B cell (primary cell): ENCODE measurements around the gene PARN. TPM values are rescaled to one million over a fixed set of nuclear protein-coding genes. Genes with fewer than 3 reads are reported as not detected.

Experiments used
- ATAC-seq: fragments of 200-7000 bp; cut with Tn5 transposase; one replicate; pipeline ENCODE4 v1.10.0; 2021; ENCODE audit warnings: low read depth, mild to moderate bottlenecking, moderate number of reproducible peaks, moderate library complexity
- CTCF ChIA-PET: fragments of 350-600 bp; sonication (Branson Sonifier 250); formaldehyde crosslinking; loops from one replicate; lab custom pipeline; 2021; ENCODE audit warnings: antibody characterized with exemption, inconsistent platforms; lab: Charles Lee
- POLR2A ChIA-PET: fragments of 350-600 bp; sonication (Branson Sonifier 250); formaldehyde crosslinking; loops from one replicate; lab custom pipeline; 2021; ENCODE audit warnings: antibody characterized with exemption; lab: Charles Lee
- DNase-seq: peaks from one replicate; pipeline ENCODE4 v3.0.0; 2013
- H2AFZ ChIP-seq: 2 replicates; pipeline ENCODE4 v1.6.1; 2012; ENCODE audit warnings: mild to moderate bottlenecking, low read depth, low read length; ENCODE audit not compliant: insufficient read depth, poor library complexity, severe bottlenecking
- H3K27ac ChIP-seq, 2 donors: 1 replicate in 1 of 2; 2 replicates in 1 of 2; pipeline ENCODE4 v1.5.1; 2012 to 2013; ENCODE audit warnings: low read length in 2 of 2, mild to moderate bottlenecking in 2 of 2, moderate library complexity in 1 of 2
- H3K27me3 ChIP-seq, 4 experiments: fragments of 200-600 bp in 1 of 4; sonication (generic) in 1 of 4; replicated peaks in 1 of 4; 1 replicate in 2 of 4; 2 replicates in 2 of 4; pipeline versions ENCODE4 v1.6.1 to v1.7.0; 2013 to 2016; ENCODE audit warnings: low read length in 3 of 4, mild to moderate bottlenecking in 2 of 4, mixed read lengths in 1 of 4, moderate library complexity in 1 of 4; ENCODE audit not compliant: insufficient read depth in 4 of 4, control insufficient read depth in 3 of 4; ENCODE audit errors: control extremely low read depth in 1 of 4
- H3K36me3 ChIP-seq, 2 experiments: replicated peaks in 1 of 2; 1 replicate in 1 of 2; 2 replicates in 1 of 2; pipeline versions ENCODE4 v1.6.1 to v1.7.1; 2013; ENCODE audit warnings: low read length in 1 of 2; ENCODE audit not compliant: insufficient read depth in 2 of 2, control insufficient read depth in 1 of 2; ENCODE audit errors: control extremely low read depth in 1 of 2, extremely low read depth in 1 of 2
- H3K4me1 ChIP-seq, 2 donors: fragments of 200-600 bp in 1 of 2; sonication (generic) in 1 of 2; 1 replicate in 1 of 2; 2 replicates in 1 of 2; pipeline versions ENCODE4 v1.5.1 to v1.6.1; 2013 to 2017; ENCODE audit warnings: low read length in 2 of 2; ENCODE audit not compliant: control insufficient read depth in 2 of 2, insufficient read depth in 2 of 2
- H3K4me2 ChIP-seq: replicated peaks from 2 replicates; pipeline ENCODE3; 2012; ENCODE audit warnings: mild to moderate bottlenecking, low read depth, low read length; ENCODE audit not compliant: poor library complexity, severe bottlenecking
- H3K4me3 ChIP-seq, 5 experiments: fragments of 200-600 bp in 1 of 5; sonication (generic) in 1 of 5; 1 replicate in 3 of 5; 2 replicates in 2 of 5; pipeline versions ENCODE4 v1.5.1 to v1.7.0; 2011 to 2016; ENCODE audit warnings: low read length in 4 of 5, mild to moderate bottlenecking in 4 of 5, low read depth in 2 of 5, control low read depth in 1 of 5, moderate library complexity in 1 of 5; ENCODE audit not compliant: insufficient read depth in 1 of 5; ENCODE audit errors: control extremely low read depth in 1 of 5, extremely low read depth in 1 of 5
- H3K79me2 ChIP-seq: fragments of 200-600 bp; sonication (generic); one replicate; pipeline ENCODE4 v1.6.0; 2016; ENCODE audit warnings: low read length; ENCODE audit not compliant: control insufficient read depth, insufficient read depth
- H3K9ac ChIP-seq: fragments of 200-600 bp; sonication (generic); 2 replicates; pipeline ENCODE4 v1.6.1; 2017; ENCODE audit warnings: mild to moderate bottlenecking, low read length, moderate library complexity
- H3K9me3 ChIP-seq, 3 donors: one replicate each; pipeline versions ENCODE4 v1.6.1 to v1.7.1; 2013; ENCODE audit warnings: low read length in 2 of 3; ENCODE audit not compliant: control insufficient read depth in 2 of 3, insufficient read depth in 1 of 3; ENCODE audit errors: control extremely low read depth in 1 of 3
- H4K20me1 ChIP-seq: 2 replicates; pipeline ENCODE4 v1.6.0; 2012; ENCODE audit warnings: mild to moderate bottlenecking, low read length; ENCODE audit not compliant: insufficient read depth, control insufficient read depth, poor library complexity, severe bottlenecking
- H3K27ac Mint-ChIP-seq: one replicate; pipeline ENCODE4 v1.8.0; 2021; ENCODE audit warnings: mixed read lengths
- H3K27me3 Mint-ChIP-seq: one replicate; pipeline ENCODE4 v1.8.0; 2021; ENCODE audit warnings: mixed read lengths
- H3K4me1 Mint-ChIP-seq: one replicate; pipeline ENCODE4 v1.8.0; 2021; ENCODE audit warnings: mixed read lengths
- H3K4me3 Mint-ChIP-seq: one replicate; pipeline ENCODE4 v1.8.0; 2021; ENCODE audit warnings: mixed read lengths
- H3K9me3 Mint-ChIP-seq: one replicate; pipeline ENCODE4 v1.8.0; 2022; ENCODE audit warnings: mixed read lengths; ENCODE audit not compliant: insufficient read depth
- EZH2 ChIP-seq: IDR thresholded peaks from 2 replicates; pipeline ENCODE4 v1.6.1; 2012; ENCODE audit warnings: borderline replicate concordance, low read depth, mild to moderate bottlenecking, moderate library complexity, low read length; ENCODE audit not compliant: insufficient read depth, poor library complexity, severe bottlenecking
- whole genome bisulfite sequencing: methylation state at CpG from one replicate; pipeline ENCODE4 v1.1.5; 2013; ENCODE audit warnings: missing lambda C conversion rate; ENCODE audit not compliant: insufficient coverage; 5-methylcytosine and 5-hydroxymethylcytosine counted together
- intact Hi-C: fragments of 100-400 bp; cut with micrococcal nuclease; formaldehyde crosslinking; loops from one replicate; pipeline ENCODE4 v1.10.0; 2022
- polyA plus RNA-seq: library from polyadenylated mRNA; depleted of rRNA; stranded (reverse); fragments of >200 nt; gene quantifications from 2 replicates; pipeline ENCODE4 v1.2.3, GENCODE V29; 2012
- total RNA-seq, 2 donors: library from RNA; stranded (reverse); fragments of 120-200 nt in 1 of 2; gene quantifications; 1 replicate in 1 of 2; 2 replicates in 1 of 2; pipeline versions ENCODE4 v1.2.3 to v1.2.4, GENCODE V29; 2013 to 2022
- TF ChIP-seq, protein P1 (sequence below): fragments of 200-600 bp; IDR thresholded peaks from one replicate; pipeline ENCODE4 v1.8.0; 2022; ENCODE audit warnings: antibody characterized with exemption, mild to moderate bottlenecking

PARN gene
- total and polyA plus RNA-seq, 2 donors (not counting 1 experiment from before 2014, with no cell fraction given): 25.3 to 62.2 TPM

DNA sequence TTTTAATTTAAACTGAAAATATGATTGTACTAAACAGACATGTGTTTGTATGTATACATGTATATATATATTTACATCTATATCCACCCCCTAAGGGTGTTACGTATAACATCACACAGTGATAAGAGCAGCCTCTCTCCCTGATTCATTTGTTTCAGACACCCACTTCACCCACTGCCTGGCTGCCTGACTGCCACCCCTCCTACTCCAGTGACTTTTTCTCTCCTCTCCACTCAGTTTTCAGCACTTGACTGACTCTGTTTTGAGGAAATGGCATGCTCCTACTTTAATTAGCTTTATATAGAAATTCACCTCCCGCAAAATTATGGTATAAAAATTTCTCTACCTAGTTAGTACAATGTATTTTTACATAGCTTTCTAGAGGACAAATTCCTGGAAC is 22.7 kb upstream of the PARN start:
- ChIA-PET CTCF (no interaction called here), POLR2A (no interaction called here)
- H4K20me1 ChIP-seq: peaks cover 12% of the 10 kb centered on the region
- Mint-ChIP-seq H3K27me3 (no peaks in the 10 kb centered on the region), H3K4me3 (no peak overlapping the region), H3K27ac (no peak overlapping the region), H3K9me3 (no peaks in the 10 kb centered on the region), H3K4me1 (no peaks in the 10 kb centered on the region)
- peaks cover 0 to 3% of the 10 kb centered on the region in 2 donors for H3K4me1 ChIP-seq
- no peak overlapping the region for H3K9ac ChIP-seq
- 100% methylated on average over 1 of the region's 2 CpGs for whole genome bisulfite sequencing
- H3K36me3 ChIP-seq: peaks cover 12 to 73% of the 10 kb centered on the region in 2 experiments
- no peak for DNase-seq
- no peak overlapping the region for H3K4me3 ChIP-seq
- no peak overlapping the region for H3K4me2 ChIP-seq
- no peak for TF ChIP-seq EZH2
- TF ChIP-seq, protein P1, sequence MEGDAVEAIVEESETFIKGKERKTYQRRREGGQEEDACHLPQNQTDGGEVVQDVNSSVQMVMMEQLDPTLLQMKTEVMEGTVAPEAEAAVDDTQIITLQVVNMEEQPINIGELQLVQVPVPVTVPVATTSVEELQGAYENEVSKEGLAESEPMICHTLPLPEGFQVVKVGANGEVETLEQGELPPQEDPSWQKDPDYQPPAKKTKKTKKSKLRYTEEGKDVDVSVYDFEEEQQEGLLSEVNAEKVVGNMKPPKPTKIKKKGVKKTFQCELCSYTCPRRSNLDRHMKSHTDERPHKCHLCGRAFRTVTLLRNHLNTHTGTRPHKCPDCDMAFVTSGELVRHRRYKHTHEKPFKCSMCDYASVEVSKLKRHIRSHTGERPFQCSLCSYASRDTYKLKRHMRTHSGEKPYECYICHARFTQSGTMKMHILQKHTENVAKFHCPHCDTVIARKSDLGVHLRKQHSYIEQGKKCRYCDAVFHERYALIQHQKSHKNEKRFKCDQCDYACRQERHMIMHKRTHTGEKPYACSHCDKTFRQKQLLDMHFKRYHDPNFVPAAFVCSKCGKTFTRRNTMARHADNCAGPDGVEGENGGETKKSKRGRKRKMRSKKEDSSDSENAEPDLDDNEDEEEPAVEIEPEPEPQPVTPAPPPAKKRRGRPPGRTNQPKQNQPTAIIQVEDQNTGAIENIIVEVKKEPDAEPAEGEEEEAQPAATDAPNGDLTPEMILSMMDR: no peak
- no peak for ATAC-seq
- H3K27me3 ChIP-seq: no peaks in the 10 kb centered on the region
- no peak overlapping the region for H2AFZ ChIP-seq
- H3K27ac ChIP-seq: no peak overlapping the region
- no peaks in the 10 kb centered on the region for H3K9me3 ChIP-seq
- H3K79me2 ChIP-seq: peaks cover 4% of the 10 kb centered on the region
- intact Hi-C loops: no loop called here

DNA sequence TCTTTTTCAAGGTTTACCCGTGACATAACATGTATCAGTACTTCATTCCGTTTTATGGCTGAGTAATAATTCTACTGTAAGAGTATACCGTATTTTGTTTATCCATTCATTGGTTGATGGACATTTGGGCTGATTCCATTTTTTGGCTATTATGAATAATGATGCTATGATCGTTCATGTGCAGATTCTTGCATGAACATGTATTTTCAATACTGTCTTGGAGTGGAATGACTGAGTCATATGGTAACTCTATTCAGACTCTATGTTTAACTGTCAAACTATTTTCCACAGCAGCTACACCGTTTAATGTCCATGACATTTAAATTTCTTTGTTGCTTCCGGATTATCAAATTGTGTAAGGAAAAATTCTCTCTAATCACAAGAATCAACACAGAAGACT is 20.6 kb upstream of the PARN start:
- no peaks in the 10 kb centered on the region for H3K9me3 Mint-ChIP-seq
- H3K27ac Mint-ChIP-seq: no peak overlapping the region
- POLR2A ChIA-PET: no interaction called here
- Histone ChIP-seq H3K9me3 (no peaks in the 10 kb centered on the region), H3K4me2 (no peak overlapping the region), H3K9ac (no peak overlapping the region), H3K79me2 (peaks cover 23% of the 10 kb centered on the region), H2AFZ (no peak overlapping the region), H3K36me3 (peaks cover 18 to 71% of the 10 kb centered on the region in 2 experiments), H3K27me3 (no peaks in the 10 kb centered on the region), H3K4me3 (no peak overlapping the region), H3K4me1 (no peaks in the 10 kb centered on the region), H4K20me1 (peaks cover 16% of the 10 kb centered on the region), H3K27ac (no peak overlapping the region)
- H3K4me3 Mint-ChIP-seq: no peak overlapping the region
- no CpG with 5 or more reads among the region's 6 CpGs for WGBS
- H3K27me3 Mint-ChIP-seq: no peaks in the 10 kb centered on the region
- CTCF ChIA-PET: no interaction called here
- no peaks in the 10 kb centered on the region for H3K4me1 Mint-ChIP-seq
- no peak for DNase-seq
- ATAC-seq: no peak
- TF ChIP-seq, protein P1: no peak
- no peak for TF ChIP-seq EZH2
- intact Hi-C loops: no loop called here
